GM18861 (cell line): ENCODE results near the gene TMEM127.
A peak's percentile ranks its signal among the peaks of the same experiment; 100 is the strongest.

Source experiments
- ATAC-seq: cut with Tn5 transposase; IDR thresholded peaks from one replicate; pipeline ENCODE4 v1.9.1; 2021; ENCODE audit not compliant: unreplicated experiment

The TMEM127 gene

DNA sequence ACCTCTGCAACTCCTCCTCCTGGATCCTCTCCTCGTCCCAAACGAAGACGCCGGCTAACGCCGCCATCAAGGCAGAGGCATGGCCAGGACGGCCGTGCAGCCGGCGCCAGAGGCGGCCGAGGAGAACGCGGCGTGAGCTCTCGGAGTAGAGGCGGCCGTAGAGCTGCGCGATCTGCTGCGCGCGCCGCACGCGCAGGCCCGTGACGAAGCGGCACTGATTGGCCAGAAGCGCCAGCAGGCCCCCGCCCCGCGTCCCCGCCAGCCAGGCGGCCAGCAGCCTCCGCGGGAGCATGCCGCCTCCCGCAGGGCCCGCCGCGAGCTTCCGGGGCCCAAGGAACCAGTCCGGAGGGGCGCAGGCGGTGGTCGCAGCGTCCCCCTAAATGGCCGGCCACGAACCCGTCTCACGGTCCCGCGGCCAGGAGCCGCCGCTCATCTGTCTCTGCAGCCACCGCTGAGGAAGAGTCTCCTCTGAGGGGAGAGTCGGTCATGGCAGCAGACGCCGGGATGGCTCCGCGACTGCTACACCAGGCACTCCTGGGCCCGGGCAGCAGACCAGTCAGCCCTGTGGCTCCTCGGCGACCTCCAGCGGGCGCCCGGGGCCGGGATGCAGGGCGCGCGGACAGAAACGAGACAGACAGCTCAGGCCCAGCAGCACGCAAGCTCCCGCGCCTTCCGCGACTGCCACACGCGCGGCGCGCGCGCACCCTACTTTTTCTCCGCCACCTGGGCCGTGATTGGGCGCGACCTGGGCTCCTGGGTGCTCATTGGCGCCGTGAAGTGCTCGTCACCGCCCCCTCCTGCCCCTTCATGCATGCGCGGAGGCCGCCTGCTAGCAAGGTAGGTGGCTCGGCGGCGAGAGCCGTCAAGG lies 57.4 kb downstream of the TMEM127 start, which contains the start of gene STARD7:
Gene STARD7, minus strand, starts transcription at position 685 of the 868 bp plus-strand sequence. Its CDS starts 393 bp downstream, at position 292.
- ATAC-seq = peak; percentile 67

DNA sequence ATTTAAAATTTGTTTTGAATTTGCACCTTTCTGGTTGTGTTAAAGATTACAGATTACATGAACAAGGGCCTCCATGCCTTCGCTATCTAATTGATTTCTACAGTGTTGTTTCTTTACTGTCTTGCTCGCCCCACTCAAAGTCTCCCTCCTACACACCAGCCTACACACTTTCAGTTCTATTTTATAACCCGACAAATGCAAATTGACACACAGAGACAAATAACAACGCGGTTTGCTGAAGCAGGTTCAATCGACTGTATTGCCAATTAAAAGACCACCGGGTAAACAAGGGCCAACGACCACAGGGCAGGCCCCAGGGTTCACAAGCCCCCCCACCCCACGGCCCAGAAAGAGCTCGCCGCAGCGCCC lies 58.0 kb downstream of the TMEM127 start:
- ATAC-seq = no peak

GRCh38 chr2:96207073-96207773 lies 58.6 kb downstream of the TMEM127 start:
- ATAC-seq = no peak

- ATAC-seq = no peak
These were observed 59.9 kb downstream of the TMEM127 start for GRCh38 chr2:96205888-96206287.

DNA sequence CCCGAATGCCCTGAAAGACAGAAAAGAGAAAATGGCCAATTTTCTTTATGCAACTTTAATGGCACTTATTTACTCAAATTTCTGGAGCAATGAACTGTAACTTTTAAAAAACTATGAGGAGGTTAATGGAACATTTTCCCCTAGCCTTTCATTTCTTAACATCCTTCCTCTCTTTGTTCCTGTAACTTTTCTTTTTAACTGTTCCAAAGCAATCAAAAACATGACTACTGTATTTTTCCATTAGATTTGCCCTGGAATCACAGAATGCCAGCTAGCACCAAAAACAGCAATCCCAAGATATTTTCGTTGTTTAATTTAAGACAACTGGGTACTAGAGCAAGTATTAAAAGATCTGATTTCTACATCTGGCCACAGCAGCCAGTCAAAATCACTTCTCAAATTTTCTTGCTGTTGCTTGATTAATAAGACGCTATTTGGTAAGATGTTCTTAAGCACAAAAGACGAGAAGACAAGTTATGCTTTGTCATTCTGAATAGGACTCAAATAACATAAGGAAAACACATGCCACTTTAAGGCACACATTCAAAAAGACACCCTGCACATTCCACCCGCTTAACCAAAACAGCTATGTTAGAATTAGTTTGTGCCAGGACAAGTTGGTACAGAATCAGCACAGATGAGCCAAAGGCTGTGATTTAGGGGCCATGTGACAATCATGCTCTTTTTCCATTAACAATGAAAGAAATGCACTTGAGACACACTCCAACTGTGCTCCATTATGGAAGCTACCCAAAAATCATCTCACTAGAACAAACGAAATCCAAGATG lies 60.8 kb downstream of the TMEM127 start:
- no peak for ATAC-seq

DNA sequence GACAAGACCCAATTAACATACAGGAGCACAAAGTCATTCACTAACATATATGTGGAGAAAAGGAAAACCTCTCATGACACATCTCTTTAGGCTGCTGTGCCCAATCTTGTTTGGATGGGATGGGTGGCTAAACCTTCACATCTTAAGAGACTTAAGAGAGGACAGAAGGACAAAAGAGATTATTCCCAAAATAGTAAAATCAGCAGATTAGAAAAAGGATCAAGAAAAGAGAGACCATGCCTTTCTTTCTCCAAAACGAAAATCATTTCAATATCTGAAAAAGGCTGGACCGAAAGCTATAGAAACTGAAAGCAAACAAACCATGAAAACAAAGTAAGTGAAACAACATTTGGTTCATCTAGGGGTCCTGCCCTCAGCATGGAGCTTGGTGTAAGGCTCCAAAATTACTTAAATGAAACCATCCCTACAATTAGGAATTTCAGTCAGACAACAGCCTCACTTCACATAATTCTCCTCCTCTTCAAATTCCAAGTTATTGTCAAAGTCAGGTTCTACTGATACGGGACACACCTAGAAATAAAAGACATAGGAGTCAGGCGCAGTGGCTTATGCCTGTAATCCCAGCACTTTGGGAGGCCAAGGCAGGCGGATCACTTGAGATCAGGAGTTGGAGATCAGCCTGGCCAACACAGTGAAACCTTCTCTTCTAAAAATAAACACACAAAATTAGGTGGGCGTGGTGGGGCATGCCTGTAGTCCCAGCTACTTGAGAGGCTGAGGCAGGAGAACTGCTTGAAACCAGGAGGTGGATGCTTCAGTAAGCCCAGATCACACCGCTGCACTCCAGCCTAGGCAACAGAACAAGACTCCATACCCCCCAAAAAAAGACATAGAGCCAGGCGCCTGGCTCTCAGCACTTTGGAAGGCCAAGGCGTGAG lies 62.4 kb downstream of the TMEM127 start:
- ATAC-seq = no peak

GRCh38 chr2:96202152-96202854 lies 63.5 kb downstream of the TMEM127 start:
- no peak for ATAC-seq

DNA sequence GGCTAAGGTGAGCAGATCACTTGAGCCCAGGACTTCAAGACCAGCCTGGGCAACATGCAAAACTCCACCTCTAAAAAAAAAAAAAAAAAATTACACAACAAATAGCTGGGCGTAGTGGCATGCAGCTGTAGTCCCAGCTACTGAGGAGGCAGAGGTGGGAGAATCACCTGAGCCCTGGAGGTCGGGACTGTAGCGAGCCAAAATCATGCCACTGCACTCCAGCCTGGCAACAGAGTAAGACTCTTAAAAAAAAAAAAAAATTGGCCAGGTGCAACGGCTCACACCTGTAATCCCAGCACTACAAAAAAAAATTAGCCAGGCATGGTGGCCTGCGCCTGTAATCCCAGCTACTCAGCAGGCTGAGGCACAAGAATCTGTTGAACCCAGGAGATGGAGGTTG lies 64.5 kb downstream of the TMEM127 start:
- no peak for ATAC-seq

DNA sequence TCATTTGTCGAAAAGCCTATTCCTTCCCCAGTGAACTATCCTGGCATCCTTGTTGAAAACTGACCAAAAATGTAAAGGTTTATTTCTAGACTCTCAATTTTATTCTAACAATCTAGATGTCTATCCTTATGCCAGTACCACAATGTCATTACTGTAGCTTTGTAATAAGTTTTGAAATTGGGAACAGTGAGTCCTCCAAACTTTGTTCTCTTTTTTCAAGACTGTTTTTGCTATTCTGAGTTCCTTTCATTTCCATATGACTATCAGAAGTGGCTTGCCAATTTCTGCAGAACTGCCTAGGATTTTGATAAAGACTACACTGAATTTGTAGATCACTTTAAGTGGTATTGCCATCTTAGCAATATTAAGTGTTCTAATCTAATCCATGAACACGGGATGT lies 66.9 kb downstream of the TMEM127 start:
- no peak for ATAC-seq
